Activated CD4-positive, alpha-beta T cell treated with anti-CD3 and anti-CD28 coated beads, Interleukin-2, amount 50 U/mL, for 24 hours (primary cell): Measurements from ENCODE around the gene ALK.

Source experiments
- DNase-seq, 2 donors: peaks; one replicate each; pipeline ENCODE4 v3.0.0-alpha.2; 2020; ENCODE audit warnings: low read depth in 1 of 2, low spot score in 1 of 2

ALK gene

GRCh38 chr2:29305762-29306161, 615.6 kb downstream of the ALK start:
- DNase-seq, result no peak

- DNase-seq, result no peak
These were observed 616.9 kb downstream of the ALK start for GRCh38 chr2:29304399-29305060.

DNA sequence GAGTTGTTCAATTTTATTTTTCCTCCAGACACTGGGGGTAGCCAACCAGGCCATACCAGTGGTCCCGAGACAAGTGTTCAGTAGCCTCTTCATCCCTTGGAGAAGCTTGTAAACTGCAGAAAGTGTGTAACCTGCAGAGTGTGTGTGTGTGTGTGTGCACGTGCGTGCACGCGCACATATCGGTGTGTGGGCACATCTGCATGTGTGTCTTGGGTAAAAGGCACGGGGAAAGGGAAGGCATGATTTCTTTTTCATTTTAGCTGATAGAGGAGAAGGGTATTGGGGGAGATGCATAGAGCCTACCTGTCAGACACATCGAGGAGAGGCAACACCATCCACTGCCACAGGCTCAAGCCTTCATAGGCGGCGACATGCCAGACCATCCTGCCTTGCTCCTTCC, 624.8 kb downstream of the ALK start:
- DNase-seq, result no peak

- DNase-seq, result no peak
These were observed 625.5 kb downstream of the ALK start for GRCh38 chr2:29295845-29296244.

DNA sequence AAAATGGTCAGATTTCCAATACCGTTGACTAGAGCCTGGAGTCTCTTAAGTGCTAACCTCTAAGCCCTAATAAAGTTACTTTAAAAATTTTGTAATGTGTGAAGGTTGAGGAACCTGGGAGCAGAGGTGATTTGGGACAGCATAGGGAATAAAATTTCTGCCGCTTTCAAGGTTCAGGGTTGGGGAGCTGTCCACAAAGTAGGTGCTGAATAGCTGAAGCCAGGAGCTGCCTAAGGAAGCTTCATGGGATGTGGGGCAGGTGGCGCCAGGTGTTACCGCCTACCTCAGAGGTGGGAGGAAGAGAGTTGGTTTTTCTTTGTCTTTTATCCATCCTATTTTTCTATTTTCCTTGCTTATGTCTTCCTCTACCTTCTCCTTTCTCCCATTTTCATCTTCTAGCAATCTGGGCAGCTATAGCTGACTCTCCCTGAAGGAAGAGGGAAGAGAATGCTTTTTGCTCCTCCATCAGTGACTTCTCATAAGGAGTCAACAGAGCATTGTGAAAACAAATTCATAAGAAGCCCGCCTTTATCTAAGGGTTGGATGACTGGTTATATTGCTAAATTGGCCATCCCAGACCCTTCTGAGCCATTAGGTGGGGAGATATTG, 627.5 kb downstream of the ALK start:
- no peak for DNase-seq

DNA sequence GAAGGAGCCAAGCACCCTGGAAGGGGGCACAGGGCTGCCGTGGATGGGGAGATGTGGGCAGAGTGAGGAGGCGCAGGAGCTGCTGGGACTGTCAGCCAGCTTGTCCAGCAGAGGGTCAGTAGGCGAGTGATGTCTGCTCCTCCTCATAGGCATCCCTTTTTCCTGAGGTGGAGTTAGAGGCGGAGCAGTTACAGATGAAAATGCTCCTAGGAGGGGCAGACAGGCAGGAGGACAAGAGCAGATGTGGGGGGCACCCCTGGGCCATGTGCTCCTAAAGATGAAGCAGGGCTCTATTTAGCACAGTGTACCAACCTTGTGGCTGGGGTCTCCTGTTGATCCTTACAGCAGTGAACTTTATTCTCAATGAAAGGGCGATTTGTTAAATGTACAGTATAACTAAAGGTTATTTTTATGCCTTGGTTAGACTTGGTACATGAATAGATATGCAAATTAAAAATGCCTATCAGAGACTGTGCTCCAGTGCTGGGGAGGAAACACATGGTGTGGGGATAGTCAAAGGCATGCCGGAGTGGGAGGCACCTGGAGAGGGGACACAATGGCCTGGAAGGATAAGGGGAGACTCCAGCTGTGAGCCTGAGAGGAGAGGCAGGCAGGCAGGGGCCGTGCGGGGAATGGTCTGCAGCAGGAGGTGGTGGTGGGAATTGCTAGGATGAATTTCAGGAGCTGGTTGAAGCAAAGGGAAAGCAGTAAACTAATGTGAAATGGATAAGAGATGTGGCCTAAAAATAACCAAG, 630.9 kb downstream of the ALK start:
- no peak for DNase-seq

DNA sequence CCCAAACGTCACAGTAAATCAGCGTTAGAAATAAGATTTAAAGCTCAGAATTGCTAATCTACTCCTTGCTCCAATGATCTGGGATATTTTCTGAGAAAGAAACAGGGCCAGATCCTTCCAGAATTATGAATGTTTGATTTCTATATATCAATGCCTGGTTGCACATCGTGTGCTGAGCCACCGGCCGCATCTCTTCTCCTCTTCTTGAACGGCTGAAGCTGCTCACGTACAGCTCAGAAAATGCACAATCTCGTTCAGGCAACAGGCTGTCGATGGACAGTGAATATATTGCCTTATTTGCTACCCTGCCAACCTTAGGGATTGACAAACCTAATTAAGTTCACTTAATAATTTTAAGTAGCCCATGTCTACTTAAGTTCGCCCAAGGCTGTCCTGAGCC, 636.7 kb downstream of the ALK start:
- no peak for DNase-seq

- no peak for DNase-seq
These were observed 639.5 kb downstream of the ALK start for GRCh38 chr2:29281916-29282247.

- no peak for DNase-seq
These were observed 640.1 kb downstream of the ALK start for GRCh38 chr2:29281086-29281915.

DNA sequence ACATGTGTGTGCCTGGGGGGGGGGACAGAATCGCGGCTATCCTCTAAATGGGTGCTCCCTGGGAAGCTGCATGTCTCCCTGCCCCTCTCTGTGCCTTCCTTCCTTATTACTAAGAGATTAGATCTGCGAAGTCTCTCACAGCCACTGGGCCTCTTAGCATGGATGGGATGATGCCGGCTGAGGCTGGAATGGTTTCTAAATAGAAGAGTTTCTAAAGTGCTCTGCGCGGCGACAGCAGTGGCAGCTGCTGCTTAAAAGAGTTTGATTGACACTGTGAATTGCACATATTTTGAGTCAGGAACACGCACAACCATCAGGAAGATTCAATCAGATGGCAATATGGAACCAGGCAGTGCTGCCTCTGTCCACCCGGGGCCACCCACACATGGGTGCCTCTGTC, 642.4 kb downstream of the ALK start:
- DNase-seq, result no peak

DNA sequence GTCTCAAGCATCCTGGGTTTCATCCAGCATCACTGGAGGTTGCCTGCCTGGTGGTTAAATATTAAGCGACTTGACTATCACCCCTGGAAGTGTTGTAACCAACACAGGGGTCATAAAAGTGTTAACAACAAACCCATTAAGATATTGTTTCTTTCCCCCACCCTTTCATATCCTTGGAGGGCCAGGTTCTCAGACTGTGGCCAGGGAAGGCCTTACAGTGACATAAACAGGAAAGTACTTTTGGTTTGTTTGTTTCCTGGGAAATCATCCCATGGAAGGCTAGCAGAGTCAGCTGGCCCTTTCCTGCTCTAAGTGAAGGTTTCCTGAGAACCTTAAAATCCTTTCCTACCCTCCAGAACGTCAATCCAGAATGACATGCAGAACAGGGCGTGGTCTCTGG, 645.2 kb downstream of the ALK start:
- no peak for DNase-seq

- no peak for DNase-seq
These were observed 646.2 kb downstream of the ALK start for GRCh38 chr2:29275186-29275585.

GRCh38 chr2:29273685-29274611, 647.4 kb downstream of the ALK start:
- DNase-seq, result no peak

DNA sequence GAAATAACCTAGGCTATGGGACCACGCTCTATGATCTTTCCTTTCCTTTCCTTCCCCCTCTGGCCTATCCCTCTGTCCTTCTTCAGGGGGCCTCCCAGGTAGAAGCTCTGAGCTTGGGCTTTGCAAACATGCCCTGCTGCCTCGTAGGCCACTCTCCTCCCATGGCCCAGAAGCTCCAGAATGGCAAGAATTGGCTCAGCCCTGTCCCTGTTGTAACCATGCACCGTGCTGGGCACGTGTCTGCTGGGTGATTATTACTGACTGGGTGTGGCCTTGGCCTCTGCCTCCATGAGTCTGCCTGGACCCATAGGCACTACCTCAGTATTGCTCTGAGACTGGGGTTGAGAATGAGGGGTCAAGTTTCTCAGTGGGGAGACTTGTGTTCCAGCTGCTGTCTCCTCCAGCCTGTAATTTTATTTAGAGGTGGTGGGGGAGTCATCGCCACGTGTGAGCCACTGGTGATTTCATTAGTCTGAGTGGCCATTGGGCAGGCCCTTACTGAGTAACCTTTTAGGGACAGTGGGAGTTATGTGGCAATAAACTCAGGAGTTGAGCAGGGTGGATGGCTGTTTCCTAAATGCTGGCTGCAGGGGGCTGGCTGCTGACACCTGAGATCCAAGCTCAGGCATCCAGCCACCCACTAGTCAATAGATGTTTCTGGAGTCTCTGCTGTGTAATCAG, 648.2 kb downstream of the ALK start:
- no peak for DNase-seq

DNA sequence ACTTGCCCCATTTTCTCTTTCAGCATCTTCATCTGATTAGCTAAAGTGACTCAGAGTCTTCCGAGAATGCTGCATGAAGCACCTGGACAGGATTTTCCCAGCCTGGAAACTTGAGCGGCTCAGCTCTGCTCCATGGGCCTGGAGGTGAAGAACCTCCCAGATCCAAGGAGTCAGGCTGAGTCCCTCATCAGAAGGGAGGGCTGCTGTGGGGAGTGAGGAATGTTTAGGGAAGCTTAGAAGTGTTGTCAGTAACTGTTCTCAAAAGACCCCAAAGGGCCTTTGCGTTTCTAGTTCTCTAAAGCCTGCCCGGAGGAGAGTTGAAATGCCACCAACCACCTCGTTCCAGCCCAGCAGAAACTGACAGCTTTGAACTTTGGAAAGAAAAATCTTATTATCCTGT, 649.1 kb downstream of the ALK start:
- no peak for DNase-seq

GRCh38 chr2:29270701-29271121, 650.7 kb downstream of the ALK start:
- no peak for DNase-seq

- no peak for DNase-seq
These were observed 651.6 kb downstream of the ALK start for GRCh38 chr2:29269765-29270109.

DNA sequence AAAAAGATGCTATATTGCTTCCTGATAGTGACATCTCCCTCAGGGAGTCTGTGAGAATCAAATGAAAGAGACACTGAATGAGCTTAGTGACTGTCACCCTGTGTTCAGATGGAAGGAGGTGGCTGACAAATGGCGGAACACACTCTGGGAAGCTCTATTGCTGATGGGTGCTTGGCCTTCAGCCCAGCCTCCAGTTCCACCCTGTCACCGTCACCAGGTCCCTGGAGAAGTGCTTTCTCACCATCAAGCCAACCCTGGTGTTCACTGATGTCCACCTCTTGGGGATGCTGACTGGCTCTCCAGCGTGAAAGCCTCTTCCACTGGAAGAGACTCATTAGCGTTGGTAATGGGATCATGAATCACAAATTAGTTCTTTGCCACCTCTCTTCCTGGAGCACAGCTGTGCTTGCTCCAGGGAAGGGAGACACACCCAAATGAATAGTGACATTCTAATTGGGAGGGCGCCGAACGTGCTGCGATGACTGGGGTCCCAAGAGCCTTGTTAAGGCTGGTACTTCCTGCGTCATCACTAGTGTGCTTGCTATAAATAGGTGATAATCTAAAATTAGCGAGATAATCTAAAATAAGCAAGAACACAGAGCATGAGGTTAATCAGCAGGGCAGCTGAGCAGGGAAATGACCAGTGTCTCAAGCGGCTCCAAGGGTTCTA, 652.2 kb downstream of the ALK start:
- DNase-seq, result no peak

DNA sequence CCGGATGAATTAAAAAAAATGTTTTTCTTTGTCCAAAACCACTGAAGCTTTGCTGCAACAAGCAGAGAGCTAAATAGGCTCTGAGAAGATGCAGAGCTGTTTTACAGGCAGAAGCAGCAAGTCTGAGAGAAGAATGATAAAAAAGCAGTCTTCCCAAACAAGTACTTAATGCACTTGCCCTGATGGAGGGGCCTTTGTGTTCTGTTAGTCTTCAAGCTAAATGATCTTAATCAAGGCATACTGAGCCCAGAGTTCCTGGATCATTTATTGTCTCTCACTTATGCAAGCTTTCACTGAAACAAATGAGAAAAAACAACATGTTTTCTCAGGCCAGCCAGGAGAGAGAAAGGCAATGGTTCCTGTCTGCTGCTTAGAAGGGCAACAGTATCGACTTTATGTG, 653.7 kb downstream of the ALK start:
- no peak for DNase-seq

DNA sequence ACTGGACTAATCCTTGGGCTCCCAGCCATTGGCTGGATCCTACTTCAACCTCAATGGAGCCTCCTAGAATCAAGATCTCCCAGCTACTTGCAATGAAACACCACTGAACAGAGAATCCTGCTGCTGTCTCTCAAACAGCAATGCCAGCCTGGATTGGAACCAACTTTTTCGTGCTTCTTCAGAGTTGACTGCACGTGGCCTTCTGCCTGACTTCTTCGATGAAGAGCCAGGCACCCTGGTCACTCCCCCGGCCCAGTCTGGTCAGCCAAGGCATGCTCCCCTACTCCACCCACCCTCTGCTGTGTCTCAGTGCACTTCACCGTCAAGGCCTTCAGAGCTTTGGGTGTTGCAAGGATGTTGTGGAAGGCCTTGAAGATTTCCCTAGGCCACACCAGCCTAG, 657.5 kb downstream of the ALK start:
- DNase-seq, result no peak
